Right hindlimb (tissue), 1 donor: ENCODE results near the gene HADH.
"Not testable (repeated sequence)": the region's sequence is repeated elsewhere in the genome, so short reads cannot be mapped to it uniquely, and the experiment has no call there.

Experiments used
- DNase-seq: peaks from one replicate; pipeline ENCODE4 v3.0.0-alpha.2; 2018

Gene HADH

DNA sequence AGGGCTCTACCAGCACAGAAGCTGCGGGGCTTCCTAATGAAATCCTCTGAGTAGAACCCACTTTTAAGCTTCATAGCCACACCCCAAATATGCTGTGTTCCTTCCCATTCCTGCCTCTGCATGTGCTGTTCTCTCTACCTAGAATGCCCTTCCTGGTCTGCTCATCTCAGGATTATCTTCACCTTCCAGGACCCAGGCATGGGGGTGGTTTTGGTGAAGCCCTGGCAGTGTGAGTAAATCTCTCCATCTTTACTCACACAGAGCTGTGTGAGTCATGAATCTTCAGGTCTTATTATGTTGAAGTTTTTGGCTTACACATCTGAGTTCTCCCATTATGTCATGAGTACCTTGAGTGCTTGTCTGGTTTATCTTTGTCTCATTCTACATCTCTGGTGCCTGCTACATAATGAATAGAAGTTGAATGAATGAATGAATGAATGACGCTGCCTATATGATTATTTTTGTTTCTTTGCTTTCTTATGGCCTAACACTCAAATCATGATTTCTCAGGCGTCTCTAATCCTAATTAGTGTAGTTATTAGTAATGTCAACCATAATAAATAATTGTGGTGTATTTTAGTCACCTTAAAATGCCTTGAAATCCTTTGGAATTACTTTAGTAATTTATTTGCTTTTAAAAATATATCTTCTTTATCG is 41.9 kb downstream of the HADH start:
- DNase-seq: no peak

DNA sequence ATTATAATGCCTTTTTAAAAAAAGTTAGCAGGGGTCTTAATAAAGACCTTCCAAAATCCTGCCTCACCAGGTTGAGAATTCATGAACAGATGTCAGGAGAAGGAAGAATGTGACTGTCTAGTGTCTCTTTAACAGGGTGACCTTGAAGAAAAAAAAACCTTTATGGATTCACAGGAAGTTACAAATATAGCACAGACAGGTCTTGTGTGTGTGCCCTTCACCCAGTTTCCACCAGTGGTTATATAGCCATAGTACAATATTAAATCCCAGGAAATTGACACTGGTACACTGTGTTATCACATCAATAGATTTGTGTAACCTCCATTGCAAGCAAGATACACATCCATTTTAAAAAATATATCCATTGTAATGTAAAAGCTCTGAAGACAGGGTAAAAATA is 43.7 kb downstream of the HADH start:
- DNase-seq: no peak

DNA sequence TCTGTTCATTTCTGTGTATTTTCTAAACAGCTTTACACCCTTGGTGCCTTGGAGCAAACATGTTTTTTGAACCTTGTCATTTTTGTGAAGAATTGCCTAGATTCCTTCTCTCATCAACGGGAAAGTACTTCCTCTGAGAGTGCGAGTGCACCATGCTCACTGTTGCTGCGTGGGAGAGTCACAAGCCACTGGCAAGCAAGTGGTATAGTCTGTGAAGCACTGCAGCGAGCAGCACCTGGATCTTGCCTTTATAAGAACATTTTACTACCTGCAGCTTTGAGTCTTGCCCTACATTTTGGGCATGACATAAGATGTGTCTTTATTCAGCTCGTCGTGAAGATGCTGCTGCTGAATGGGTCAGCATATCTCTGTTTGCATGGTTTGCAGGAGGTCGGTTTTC is 44.9 kb downstream of the HADH start:
- DNase-seq: no peak

DNA sequence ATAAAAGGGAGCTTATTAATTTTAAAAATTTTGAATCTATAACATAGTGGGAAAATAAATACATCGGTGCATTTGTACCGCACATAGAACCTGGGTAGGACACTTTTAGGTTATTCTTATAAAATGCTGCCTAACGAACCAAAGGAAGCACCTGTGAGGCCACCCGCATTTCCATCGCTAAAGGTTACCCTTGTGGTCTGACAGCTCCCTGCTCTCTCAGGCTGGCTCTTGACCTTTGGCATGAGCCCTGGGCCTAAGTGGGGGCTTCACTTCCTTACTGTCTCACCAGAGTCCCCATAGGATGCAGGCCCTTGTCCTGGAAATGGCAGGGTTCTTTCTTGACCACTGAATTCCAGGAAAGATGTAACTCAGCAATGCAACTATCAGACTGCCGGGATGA is 46.0 kb downstream of the HADH start:
- no peak for DNase-seq

DNA sequence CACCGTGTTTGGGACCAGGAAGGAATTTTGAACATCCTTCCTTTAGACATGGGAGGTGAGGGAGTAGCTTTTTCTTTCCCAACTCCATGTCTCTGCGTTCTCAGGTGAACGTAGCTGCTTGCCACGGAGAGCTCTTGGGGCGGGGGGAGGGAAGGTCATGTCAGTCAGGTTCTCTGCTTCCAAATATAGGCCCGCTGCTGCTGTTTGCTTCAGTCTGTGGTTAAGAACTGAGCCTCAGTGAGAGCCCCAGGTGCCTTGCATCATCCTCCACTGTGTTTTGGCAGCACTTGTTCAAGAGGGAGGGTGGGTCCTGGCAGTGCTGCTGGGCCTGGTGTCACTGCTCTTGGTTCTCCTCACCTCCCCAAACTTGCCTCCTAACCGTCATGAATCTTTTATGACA is 46.5 kb downstream of the HADH start:
- DNase-seq: no peak

DNA sequence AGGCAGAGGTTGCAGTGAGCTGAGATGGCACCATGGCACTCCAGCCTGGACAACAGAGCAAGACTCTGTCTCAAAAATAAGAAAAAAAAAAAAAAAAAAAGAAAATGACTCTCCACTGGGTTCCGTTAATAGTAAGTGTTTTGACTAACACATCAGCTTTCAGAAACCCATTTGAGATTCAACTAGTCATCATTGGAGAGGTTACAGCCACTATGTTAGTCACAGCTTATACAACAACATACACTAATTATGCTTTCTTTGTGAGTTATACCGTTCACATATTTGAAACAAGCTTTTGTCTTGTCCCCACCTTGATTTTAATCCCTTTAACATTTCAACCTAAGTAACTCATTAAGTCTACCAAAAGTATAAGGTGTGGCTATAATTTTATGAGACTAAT is 48.2 kb downstream of the HADH start:
- DNase-seq: no peak

DNA sequence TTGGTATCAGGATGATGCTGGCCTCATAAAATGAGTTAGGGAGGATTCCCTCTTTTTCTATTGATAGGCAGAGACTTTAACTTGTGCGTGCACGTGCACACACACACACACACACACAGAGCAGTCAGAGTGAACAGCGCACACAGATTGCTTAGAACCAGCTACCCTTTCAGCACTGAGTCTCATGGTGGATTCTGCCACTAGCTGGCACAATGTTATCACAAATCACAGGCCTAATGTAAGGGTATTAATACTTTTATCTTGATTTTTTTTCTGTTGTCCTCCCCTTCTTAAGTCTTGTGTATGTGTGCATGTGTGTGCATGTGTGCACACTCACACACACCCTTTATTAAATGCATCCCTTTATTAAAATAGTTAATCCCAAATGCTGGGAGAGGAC is 53.2 kb downstream of the HADH start:
- DNase-seq: no peak

DNA sequence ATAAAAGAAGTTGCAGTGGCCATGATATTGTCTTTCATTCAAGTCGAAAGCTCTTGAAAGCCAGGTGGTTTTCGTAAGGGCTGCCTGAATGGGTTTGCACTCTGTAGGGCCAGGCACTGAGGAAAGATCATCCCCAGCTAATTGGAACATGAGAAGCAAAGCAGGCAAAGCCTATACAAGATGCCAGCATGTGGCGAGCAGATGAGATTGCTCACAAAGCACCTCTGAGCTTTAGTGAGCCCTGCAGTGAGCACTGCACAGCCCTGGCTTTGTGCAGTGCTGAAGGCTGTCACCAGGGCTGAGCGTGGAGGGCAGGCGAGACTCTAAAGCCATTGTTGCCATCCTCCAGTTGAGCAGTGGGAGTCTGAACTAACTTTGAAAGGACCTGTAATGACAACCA is 53.8 kb downstream of the HADH start:
- no peak for DNase-seq

DNA sequence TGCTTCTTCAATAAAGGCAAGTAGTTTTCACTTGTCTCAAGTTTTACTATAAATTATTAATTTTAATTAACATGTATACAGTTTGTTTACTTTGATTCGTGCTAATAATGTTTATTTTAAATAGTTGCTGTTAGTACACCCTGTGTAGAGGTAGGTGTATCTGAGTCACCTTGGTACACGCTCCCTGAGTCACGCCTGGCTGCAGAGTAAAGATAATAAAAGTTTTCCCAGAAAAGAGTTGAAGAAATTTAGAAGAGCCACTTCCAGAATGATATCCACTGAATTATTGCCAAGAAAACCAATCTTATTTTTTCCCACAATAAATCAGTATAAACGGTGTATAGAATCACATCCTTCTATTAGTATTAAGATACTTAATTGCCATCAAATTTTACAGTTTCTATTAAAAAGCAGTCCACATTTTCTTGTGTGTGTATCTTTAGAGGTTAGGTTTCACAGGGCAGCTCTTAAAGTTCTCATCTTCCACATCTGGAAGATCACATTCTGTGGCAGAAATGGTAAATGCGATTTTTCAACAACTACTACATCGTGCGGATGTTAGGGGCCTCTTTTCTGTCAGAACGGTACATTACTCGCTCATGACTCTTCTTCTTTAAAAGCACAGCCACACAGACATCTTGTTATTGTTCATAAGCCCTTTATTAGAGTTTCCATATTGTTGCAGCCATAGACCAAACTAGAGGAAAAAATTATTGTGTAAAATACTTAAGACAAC is 55.4 kb downstream of the HADH start:
- DNase-seq: no peak

DNA sequence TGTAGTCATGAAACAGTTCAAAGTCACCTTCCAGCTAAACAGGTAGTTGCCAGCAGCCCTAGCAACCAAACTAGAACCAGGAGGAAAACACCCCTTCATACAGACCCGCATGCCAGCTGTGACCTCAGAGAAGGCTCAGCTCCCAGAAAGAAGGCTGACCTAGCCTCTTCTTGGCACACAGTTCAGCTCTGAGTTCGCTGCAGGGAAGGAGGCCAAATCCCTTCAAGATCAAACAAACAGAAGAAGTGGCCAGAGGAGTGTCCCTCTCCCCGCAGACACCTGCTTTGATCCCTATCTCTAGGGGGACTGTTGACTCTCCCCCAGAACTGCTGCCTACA is 56.0 kb downstream of the HADH start:
- DNase-seq: peak; percentile 78

DNA sequence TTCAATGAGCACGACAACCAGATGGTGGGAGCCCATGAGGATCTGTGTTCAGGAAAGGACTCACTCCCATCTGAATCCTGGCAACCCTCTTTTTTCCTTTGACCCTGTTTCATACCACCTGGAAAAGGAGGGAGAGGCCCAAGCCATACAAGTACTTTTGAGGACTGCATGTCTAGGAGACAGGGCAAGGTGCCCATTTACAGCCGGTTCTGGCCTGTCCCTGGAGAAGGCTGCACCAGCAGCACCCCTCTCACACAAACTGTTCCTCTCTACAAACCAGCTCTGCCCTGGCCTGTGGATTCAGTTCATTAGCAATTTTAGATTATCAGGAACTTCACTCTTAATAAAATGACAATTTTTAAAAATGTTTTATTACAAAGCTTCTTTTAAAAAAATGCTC is 57.5 kb downstream of the HADH start:
- DNase-seq: no peak

DNA sequence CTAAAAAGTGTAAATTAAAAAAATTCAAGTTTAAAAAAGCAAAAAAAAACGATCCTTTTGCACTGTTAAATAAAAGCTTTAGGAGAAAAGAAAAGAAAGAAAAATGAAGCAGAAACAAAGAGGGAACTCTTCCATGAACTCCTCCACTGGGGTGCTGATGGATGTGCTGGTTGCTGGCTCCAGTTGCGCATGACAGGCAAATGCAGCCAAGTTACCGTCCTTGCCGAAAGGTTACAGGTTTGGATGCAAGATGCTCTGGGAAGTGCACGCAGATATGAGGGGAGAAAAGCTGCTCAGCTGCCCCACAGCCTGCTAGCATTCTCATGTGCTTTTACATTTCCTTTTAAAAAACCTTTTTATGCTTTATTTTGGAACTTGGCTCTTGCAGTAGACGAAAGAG is 58.5 kb downstream of the HADH start:
- no peak for DNase-seq

DNA sequence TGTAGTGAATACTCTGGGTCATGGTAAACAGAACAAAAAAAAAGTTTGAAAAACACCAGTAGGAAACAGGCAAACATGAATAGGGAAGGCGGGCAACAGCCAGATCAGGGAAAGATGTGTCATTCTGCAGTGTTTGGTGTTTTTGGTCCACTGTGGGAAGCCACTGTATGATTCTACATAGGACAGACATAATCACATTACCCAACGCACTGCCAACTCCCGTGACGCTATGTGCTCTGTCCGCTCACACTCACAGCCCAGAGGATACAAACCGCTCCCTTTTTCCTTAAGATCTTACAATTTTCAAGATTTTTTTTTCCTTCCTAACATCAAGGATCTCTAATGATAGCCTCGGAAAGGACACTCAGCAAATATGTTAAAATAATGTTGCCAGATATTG is 59.3 kb downstream of the HADH start:
- DNase-seq: no peak

DNA sequence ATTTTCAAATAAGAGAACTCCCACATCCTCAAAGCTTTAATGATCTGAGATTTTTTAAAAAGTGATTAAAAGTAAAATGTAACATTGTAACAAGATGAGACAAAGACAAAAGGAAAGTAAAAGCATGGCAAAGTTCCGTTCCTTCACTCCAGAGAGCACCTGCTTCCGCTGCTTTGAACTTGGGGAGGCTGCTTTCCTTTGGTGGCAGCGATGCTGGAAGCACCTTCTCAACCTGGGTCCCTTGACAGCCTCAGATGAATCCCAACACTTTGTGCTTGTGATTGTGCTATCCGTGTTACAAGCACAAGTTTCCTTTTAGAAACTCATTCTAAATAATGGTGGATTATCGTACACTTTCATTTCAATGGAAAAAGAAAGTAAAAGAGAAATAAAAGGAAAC is 59.7 kb downstream of the HADH start:
- no peak for DNase-seq

DNA sequence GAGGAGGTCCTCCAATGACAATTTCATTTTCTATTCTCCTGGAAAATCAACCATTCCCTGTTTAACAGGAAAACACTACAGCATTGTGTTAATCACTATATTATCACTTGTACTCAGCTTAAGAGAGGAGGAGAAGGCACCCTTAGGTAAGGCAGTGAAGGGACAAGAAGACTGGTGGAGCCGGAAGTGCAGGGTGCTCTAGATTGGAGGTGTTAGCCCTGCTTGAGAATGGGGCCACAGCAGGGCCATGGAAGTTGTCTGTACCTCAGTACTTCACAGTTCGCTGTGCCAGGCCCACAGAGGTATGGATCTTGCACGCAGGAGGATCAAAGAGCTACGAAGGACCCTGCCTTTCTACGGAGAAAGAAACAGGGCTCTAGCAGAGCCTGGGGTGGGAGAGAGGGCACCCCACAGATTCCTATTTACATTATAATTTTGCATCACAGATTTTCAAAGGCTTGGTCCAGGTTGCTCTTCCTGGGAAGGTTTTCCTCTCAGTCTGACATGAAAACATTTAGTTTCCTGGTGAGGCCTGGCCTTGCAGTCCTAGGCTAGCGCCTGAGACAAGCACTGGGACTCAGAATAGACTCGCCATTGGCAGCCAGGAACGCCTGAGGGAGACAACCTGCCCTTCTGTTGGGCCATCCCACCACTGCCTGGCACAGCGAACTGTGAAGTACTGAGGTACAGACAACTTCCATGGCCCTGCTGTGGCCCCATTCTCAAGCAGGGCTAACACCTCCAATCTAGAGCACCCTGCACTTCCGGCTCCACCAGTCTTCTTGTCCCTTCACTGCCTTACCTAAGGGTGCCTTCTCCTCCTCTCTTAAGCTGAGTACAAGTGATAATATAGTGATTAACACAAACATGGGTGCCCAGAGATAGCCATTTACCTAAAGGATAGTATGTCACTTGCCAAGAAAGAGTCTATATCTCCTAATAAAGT is 60.8 kb downstream of the HADH start:
- not testable (repeated sequence) for DNase-seq

DNA sequence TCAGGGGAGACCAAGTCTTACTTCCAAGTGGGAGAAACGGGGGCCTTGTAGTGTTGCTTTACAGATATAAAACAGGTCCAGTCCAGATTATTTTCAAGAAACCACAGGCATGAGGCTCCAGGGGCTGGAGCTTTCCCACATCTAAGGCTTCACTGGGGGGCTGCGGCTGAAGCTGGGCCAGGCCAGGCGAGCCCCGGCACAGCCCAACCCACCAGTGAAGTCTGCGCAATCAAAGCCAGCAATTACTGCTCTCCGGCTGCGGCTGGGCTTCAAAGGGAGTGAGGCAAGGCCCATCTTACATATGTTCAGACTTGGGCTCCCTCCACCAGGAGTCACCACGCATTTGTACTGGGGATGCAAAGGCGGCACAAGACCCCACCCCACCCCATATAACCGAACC is 61.7 kb downstream of the HADH start:
- peak; percentile 70 for DNase-seq

DNA sequence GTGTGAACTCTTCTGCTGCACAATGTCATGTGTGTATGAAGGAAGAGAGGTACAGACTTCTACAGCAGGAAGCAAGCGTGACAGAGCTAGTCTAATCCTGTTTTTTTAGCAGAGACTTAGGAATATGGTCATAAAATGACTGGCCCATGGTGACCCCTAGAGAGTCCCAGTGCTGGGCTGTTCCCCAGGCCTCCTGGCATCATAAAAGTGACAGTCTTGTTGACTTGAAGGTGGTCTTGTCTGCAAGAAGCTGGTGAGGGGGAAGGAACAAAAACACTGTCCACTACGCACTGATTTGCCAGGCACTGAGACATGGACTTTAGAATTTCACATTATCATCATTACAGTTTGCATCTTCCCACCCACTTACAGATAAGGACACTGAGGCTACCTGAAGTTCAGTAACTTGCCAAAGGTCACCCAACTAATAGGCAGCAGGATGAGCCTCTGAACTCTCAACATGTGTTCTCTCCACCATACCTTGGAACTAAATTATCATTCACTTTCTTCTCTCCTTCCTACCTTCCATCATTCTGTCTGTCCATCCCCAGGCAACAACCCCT is 63.0 kb downstream of the HADH start:
- no peak for DNase-seq

DNA sequence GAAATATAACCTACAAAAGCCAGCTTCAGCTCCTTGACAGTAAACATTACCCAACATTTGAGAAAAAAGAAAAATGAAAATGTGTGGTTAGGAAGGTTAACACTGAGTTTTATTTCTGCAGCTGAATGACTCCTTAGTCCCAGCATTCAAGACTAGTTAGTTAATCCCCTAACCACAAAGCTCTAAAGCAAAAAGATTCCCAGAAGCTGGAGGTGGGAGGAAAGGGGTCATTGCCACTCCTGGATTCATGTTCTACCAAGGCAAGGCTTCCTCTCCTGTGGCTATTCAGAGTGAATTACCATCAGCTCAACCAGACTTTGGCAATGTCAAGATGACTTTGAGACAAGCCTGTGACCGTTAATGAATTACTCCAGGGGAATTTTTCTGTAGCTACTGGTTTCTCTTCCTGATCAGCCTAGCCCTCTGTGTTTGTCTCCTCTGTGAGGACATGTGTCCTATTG is 63.6 kb downstream of the HADH start:
- DNase-seq: no peak

DNA sequence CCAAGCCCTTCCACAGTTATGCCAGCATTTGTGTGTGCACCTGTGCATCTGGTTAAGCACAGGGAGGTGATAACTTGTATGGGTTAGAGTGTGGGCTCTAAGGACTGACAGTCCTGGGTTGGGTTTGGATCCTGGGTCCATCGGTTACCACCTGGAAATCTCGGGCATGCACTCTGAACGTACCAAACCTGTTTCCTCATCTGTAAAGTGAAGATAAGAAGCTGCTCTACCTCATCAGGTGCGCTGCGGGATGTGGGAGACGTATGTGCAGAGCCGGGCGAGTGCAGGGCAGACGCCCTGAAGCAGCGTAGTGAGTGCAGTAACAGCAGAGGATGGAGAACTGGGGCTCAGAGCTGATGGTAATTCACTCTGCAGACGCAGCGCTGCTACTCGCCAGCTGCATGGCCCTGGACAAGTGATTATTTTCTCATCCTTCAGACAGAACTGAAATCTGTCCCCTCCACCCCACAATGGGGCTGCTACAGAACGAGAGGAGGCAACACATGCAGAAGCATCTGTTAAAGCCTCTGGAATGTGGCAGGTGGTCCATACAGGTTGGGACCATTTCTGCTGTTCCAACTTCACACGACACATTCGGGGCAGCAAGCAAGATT is 64.4 kb downstream of the HADH start:
- DNase-seq: no peak

DNA sequence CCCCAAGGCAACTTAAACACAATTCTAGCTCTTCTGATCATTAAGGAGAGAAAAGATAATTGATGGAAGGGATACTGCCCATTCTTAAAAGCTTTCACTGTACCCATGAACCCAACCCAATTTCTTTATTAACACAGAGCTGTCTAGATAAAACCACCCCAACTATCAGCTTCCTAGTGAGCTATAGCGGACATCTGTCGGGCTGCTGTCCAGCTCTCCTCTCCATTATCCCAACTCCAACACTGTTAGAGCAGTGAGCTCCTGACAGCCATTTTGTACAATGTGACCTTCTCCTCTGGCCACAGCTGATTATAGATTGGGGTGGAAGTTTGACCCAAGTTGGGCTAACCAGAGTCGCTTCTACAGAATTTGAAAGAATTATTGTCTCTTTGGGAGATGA is 66.1 kb downstream of the HADH start:
- DNase-seq: no peak

DNA sequence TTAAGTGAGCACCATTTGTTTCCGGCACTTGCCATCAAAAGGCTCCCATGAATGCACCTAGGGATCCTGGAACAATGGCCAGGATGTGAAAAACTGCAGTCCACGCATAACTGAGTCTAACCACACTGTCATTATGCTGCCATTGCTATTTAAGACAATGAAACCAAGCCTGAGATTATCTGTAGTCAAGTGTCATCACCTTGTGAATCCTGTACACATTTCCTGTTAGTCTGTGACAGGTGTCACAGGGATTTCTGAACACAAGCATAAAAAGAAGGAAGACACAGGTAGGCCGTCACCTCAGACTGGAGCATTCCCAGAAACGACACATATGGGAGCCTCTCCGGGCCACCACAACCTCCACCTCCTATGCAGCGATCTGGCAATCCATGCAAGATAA is 66.7 kb downstream of the HADH start:
- DNase-seq: no peak

DNA sequence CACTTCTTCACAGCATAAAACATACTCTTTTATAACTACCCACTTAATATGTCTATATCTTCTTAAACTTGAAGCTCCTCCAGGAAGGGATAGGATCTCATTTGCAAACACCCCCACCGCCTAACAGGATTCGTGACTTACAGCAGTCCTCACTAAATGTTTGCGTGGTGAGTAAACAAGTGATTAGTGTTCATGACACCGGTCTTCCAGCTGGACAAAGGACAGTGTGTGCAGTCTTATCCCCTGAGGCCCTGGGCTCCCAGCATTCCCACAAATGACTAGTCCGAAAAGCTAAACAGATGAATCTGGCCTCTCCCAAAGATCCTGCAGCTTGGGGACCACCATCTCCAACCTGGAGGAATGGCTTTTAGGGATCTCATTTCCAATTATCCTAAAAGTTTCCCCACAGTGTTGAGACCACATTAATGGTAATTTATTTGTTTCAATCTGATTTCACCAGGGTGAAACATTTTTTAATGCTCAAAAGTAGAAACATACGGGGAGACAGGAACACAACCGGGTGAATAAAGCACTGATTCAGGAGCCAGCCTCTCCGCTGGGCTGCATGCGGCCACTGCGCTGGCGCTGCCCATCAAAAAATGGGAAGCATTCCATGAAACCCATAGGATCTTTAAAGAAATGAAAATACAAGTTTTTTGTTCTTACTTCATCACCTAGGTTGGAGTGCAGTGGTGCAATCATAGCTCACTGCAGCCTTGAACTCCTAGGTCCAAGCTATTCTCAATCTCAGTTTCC is 69.2 kb downstream of the HADH start:
- DNase-seq: no peak
